Testis (tissue), 3 donors: ENCODE measurements around the gene BAHCC1. TPM values are rescaled to one million over a fixed set of nuclear protein-coding genes. Genes with fewer than 3 reads are reported as not detected.

Experiments used
- DNase-seq: peaks from one replicate; pipeline ENCODE4 v3.0.0-alpha.2; 2019
- H3K27ac ChIP-seq, 2 donors: fragments of 200-600 bp; sonication (generic); one replicate each; pipeline ENCODE4 v1.5.1; 2019
- H3K27me3 ChIP-seq: fragments of 200-600 bp; sonication (generic); one replicate; pipeline ENCODE4 v1.5.1; 2019
- H3K36me3 ChIP-seq: fragments of 200-600 bp; sonication (generic); one replicate; pipeline ENCODE4 v1.5.1; 2017; ENCODE audit warnings: low read depth; ENCODE audit errors: missing control alignments
- H3K4me1 ChIP-seq: fragments of 200-600 bp; sonication (generic); one replicate; pipeline ENCODE4 v1.5.1; 2019
- H3K4me3 ChIP-seq, 2 donors: fragments of 200-600 bp; sonication (generic); one replicate each; pipeline ENCODE4 v1.5.1; 2017 to 2019
- H3K9me3 ChIP-seq: fragments of 200-600 bp; sonication (generic); one replicate; pipeline ENCODE4 v1.5.1; 2017
- POLR2A ChIP-seq: fragments of 450-650 bp; IDR thresholded peaks from one replicate; pipeline ENCODE4 v1.6.1; 2017; ENCODE audit warnings: antibody characterized with exemption, mild to moderate bottlenecking, moderate library complexity
- WGBS, 2 donors: methylation state at CpG; one replicate each; pipeline ENCODE4 v1.1.5; 2018; 5-methylcytosine and 5-hydroxymethylcytosine counted together
- intact Hi-C: fragments of 100-400 bp; cut with DNase I; formaldehyde crosslinking; loops from one replicate; pipeline ENCODE4 v1.15.1; 2023; ENCODE audit warnings: low total_unique reads
- polyA plus RNA-seq: library from polyadenylated mRNA; stranded (reverse); fragments of 350-450 nt; fragmentation: Illumina TruSeq; extraction: RNeasy Lipid Tissue Mini Kit (QIAGEN cat#74804); gene quantifications from one replicate; pipeline ENCODE4 v1.2.3, GENCODE V29; 2014; ENCODE audit warnings: low read depth, low replicate concordance; ENCODE audit not compliant: insufficient read depth
- total RNA-seq, 2 donors: library from RNA; depleted of rRNA; stranded (reverse); fragments of >200 nt; gene quantifications; one replicate each; pipeline ENCODE4 v1.2.3, GENCODE V29; 2016
- TF ChIP-seq, protein P1 (sequence below), 3 experiments: fragments of 450-650 bp in 2 of 3; fragments of 200-600 bp in 1 of 3; sonication (generic) in 1 of 3; IDR thresholded peaks; one replicate each; pipeline ENCODE4 v1.5.1; 2016 to 2019; ENCODE audit warnings: antibody characterized with exemption in 3 of 3, mild to moderate bottlenecking in 2 of 3, moderate library complexity in 1 of 3

Gene BAHCC1
- total and polyA plus RNA-seq, 3 donors from 2014 or later = 11.3 to 30.2 (median 29.2) TPM

DNA sequence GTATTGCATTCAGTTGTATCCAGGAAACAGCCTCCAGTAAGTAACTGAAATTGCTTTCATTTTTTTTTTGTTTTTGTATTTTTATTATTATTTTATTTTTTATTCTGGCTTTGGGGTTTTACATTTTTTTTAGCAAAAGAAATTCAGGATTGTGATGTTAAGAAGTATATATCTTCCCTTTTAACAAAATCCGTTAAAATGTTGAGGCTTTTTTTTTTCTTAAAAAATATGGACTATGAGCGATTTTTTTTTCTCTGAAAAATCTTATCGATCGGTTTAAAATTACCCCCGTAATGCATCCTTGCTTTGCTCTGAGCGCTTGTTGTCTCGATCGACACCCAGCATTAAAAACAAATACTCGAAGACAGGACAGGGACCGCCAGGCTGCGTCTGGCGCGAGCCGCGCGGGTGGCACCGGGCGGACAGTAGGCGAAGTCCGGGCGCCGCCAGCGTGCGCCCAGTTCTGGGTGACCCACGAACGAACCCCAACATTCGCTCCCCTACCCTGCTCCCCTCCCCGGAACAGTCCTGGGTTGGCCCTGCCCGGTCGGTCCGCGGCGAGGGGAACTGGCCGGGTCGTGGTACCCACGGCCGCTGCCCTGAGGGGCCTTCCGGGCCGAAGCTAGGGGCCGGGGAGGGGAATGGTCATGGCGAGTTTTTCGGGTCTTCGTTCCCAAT is 482 bp downstream of the BAHCC1 start:
- H3K36me3 ChIP-seq = no peaks in the 10 kb centered on the region
- TF ChIP-seq, protein P1, sequence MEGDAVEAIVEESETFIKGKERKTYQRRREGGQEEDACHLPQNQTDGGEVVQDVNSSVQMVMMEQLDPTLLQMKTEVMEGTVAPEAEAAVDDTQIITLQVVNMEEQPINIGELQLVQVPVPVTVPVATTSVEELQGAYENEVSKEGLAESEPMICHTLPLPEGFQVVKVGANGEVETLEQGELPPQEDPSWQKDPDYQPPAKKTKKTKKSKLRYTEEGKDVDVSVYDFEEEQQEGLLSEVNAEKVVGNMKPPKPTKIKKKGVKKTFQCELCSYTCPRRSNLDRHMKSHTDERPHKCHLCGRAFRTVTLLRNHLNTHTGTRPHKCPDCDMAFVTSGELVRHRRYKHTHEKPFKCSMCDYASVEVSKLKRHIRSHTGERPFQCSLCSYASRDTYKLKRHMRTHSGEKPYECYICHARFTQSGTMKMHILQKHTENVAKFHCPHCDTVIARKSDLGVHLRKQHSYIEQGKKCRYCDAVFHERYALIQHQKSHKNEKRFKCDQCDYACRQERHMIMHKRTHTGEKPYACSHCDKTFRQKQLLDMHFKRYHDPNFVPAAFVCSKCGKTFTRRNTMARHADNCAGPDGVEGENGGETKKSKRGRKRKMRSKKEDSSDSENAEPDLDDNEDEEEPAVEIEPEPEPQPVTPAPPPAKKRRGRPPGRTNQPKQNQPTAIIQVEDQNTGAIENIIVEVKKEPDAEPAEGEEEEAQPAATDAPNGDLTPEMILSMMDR (IDR thresholded peaks at IDR 0.05) = no peak
- TF ChIP-seq POLR2A = no peak
- WGBS, 2 donors = 1% methylated on average over 33 to 43 of the region's 43 CpGs
- H3K4me1 ChIP-seq = peaks cover 38% of the 10 kb centered on the region
- no peaks in the 10 kb centered on the region for H3K9me3 ChIP-seq
- H3K27me3 ChIP-seq = no peaks in the 10 kb centered on the region
- H3K27ac ChIP-seq = peak overlapping the region; percentile 93 to 97
- intact Hi-C loops = no loop called here
- no peak for DNase-seq
- peak overlapping the region; percentile 57 to 65 for H3K4me3 ChIP-seq

DNA sequence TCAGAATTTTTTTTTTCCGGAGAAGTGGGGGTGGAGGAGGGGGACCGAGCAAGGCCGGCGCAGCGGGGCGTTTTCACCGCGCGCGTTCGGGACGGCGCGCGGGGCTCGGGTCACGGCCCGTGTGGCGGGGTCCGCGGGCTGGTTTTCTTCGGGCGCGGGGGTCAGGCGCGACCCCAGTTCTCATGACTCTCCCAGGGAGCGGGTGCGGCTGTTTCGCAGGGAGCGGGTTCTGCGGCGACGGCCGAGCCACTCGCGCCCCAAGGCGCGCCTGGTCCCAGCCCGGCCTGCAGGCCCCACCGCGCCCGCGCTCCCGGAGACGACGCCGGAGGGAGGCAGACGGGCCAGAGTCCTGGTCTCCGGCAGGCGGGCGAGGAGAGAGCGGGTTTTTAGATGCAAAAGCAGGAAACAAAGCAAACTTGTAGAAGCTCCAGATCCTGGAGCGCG is 1.0 kb downstream of the BAHCC1 start:
- WGBS, 2 donors = 0 to 2% methylated on average over 11 to 52 of the region's 54 CpGs
- DNase-seq = no peak
- intact Hi-C loops = no loop called here

GRCh38 chr17:81396722-81397313 is 1.6 kb downstream of the BAHCC1 start:
- Histone ChIP-seq H3K27ac (peak overlapping the region; percentile 93 to 97), H3K36me3 (no peaks in the 10 kb centered on the region), H3K9me3 (no peaks in the 10 kb centered on the region), H3K4me3 (peak overlapping the region; percentile 57 to 65), H3K27me3 (no peaks in the 10 kb centered on the region), H3K4me1 (peaks cover 41% of the 10 kb centered on the region)
- intact Hi-C loops = no loop called here
- DNase-seq = no peak
- 1% methylated on average over 14 to 61 of the region's 61 CpGs for WGBS, 2 donors
- no peak for TF ChIP-seq POLR2A
- TF ChIP-seq, protein P1 (IDR thresholded peaks at IDR 0.05) = no peak

More for the DNA sequence above, 1.0 kb downstream of the BAHCC1 start:
- TF ChIP-seq, protein P1 (IDR thresholded peaks at IDR 0.05) = no peak
- TF ChIP-seq POLR2A = no peak
- H3K36me3 ChIP-seq = no peaks in the 10 kb centered on the region
- no peaks in the 10 kb centered on the region for H3K27me3 ChIP-seq
- H3K4me3 ChIP-seq = peak overlapping the region; percentile 57 to 65
- H3K27ac ChIP-seq = peak overlapping the region; percentile 93 to 97
- H3K9me3 ChIP-seq = no peaks in the 10 kb centered on the region
- peaks cover 41% of the 10 kb centered on the region for H3K4me1 ChIP-seq

GRCh38 chr17:81397314-81398175 is 2.3 kb downstream of the BAHCC1 start:
- H3K4me1 ChIP-seq = peaks cover 41% of the 10 kb centered on the region
- 4% methylated on average over 44 to 46 of the region's 49 CpGs for WGBS, 2 donors
- no peak for DNase-seq

More at GRCh38 chr17:81397314-81398175, 2.3 kb downstream of the BAHCC1 start:
- peak overlapping the region; percentile 93 to 97 for H3K27ac ChIP-seq
- intact Hi-C loops = loop anchor here (2.0 kb wide), 1 partner anchor 115 kb away; the partner anchor contains the start of gene ACTG1
- peak overlapping the region; percentile 57 to 65 for H3K4me3 ChIP-seq
- H3K9me3 ChIP-seq = no peaks in the 10 kb centered on the region
- no peak for TF ChIP-seq POLR2A
- TF ChIP-seq, protein P1 (IDR thresholded peaks at IDR 0.05) = no peak
- no peaks in the 10 kb centered on the region for H3K36me3 ChIP-seq
- no peaks in the 10 kb centered on the region for H3K27me3 ChIP-seq
